Measurements from ENCODE around the gene CLCN6. TPM values are rescaled to one million over a fixed set of nuclear protein-coding genes. Genes with fewer than 3 reads are reported as not detected.

CLCN6 gene
- total and polyA plus RNA-seq, 2 of the 13 experiments (the other 11 are each of a cell fraction or from before 2014, with no cell fraction given): 14.9 to 19.3 TPM

- TF ChIP-seq ZNF318 (CRISPR knock-in tag; IDR thresholded peaks at IDR 0.05): peak; percentile 96; the same call in 1 of the 2 replicates
- no peak for TF ChIP-seq HMGA1 (CRISPR knock-in tag; conservative IDR thresholded peaks at IDR 0.05)
- 0 out of 2 replicates have a peak, but pooled peaks have one; percentile 72 for TF ChIP-seq MAF1 (CRISPR knock-in tag; IDR thresholded peaks at IDR 0.05; ENCODE audit: borderline replicate concordance)
- peak; percentile 99 for TF ChIP-seq HES4 (CRISPR knock-in tag; IDR thresholded peaks at IDR 0.05; ENCODE audit: borderline replicate concordance)
- TF ChIP-seq REPIN1 (CRISPR knock-in tag; IDR thresholded peaks at IDR 0.05; ENCODE audit: borderline replicate concordance, low read depth): peak; percentile 85
- no peak for TF ChIP-seq DR1 (CRISPR knock-in tag; IDR thresholded peaks at IDR 0.05)
- peak; percentile 96 for TF ChIP-seq CCDC6 (CRISPR knock-in tag; IDR thresholded peaks at IDR 0.05)
- TF ChIP-seq ZFP36L1 (CRISPR knock-in tag; IDR thresholded peaks at IDR 0.05): peak; percentile 96
- peak; percentile 89 for TF ChIP-seq HNRNPLL (IDR thresholded peaks at IDR 0.05; ENCODE audit: low read depth, low read length, poor library complexity, severe bottlenecking)
- no peak for TF ChIP-seq ZNF660 (CRISPR knock-in tag; IDR thresholded peaks at IDR 0.05; ENCODE audit: borderline replicate concordance, low read depth)
- peak; percentile 98 for TF ChIP-seq FOXO4 (CRISPR knock-in tag; conservative IDR thresholded peaks at IDR 0.05)
- peak; percentile 71; the same call in 1 of the 2 replicates for TF ChIP-seq ZBTB21 (CRISPR knock-in tag; IDR thresholded peaks at IDR 0.05)
- TF ChIP-seq ZNF781 (CRISPR knock-in tag; IDR thresholded peaks at IDR 0.05; ENCODE audit: borderline replicate concordance, not compliant biosample characterization): peak; percentile 96
- TF ChIP-seq GABPB1 (CRISPR knock-in tag; IDR thresholded peaks at IDR 0.05): peak; percentile 73
- 0 out of 2 replicates have a peak, but pooled peaks have one; percentile 30 for TF ChIP-seq PREB (CRISPR knock-in tag; IDR thresholded peaks at IDR 0.05)
- TF ChIP-seq GPN1 (CRISPR knock-in tag; IDR thresholded peaks at IDR 0.05; ENCODE audit: borderline replicate concordance): peak; percentile 98
- TF ChIP-seq ZEB1 (IDR thresholded peaks at IDR 0.05; ENCODE audit: insufficient replicate concordance, low read depth): no peak
- TF ChIP-seq ZNF430 (CRISPR knock-in tag; IDR thresholded peaks at IDR 0.05): peak; percentile 98
Measured at GRCh38 chr1:11858968-11859871, 53.2 kb downstream of the CLCN6 start (continued).

Measured in HepG2 (cell line).